AG04449 (cell line): ENCODE results near the gene ACSL5.

Experiments used
- CTCF ChIA-PET: fragments of 350-600 bp; formaldehyde crosslinking; extraction: SDS; loops from one replicate; lab custom pipeline; 2021; ENCODE audit warnings: antibody characterized with exemption; lab: Yijun Ruan, JAX
- POLR2A ChIA-PET: fragments of 400-600, 350-600 bp; formaldehyde crosslinking; extraction: SDS; loops from one replicate; lab custom pipeline; 2020; ENCODE audit warnings: antibody characterized with exemption, inconsistent platforms; lab: Yijun Ruan, JAX
- DNase-seq: peaks from one replicate; pipeline ENCODE4 v3.0.0-alpha.2; 2010; ENCODE audit warnings: low read depth, low spot score
- H3K4me3 ChIP-seq: 2 replicates; pipeline ENCODE4 v1.5.1; 2011; ENCODE audit warnings: low read depth, mild to moderate bottlenecking, control low read depth, low read length
- CTCF ChIP-seq: IDR thresholded peaks from one replicate; pipeline ENCODE4 v1.5.1; 2011; ENCODE audit warnings: mild to moderate bottlenecking, moderate library complexity, low read length, control low read depth, inconsistent platforms; ENCODE audit not compliant: insufficient read depth; ENCODE audit errors: missing control alignments

Gene ACSL5

GRCh38 chr10:112362833-112363232 lies 11.1 kb upstream of the ACSL5 start:
- no peak for DNase-seq
- POLR2A ChIA-PET: no interaction called here
- TF ChIP-seq CTCF: no peak
- CTCF ChIA-PET: interaction anchor here (1.0 kb wide), 1 partner anchor 73 kb away, joined by 3 read pairs; no protein-coding TSS in a partner anchor
- H3K4me3 ChIP-seq: no peak overlapping the region

GRCh38 chr10:112363696-112364688 lies 9.9 kb upstream of the ACSL5 start:
- ChIA-PET CTCF (interaction anchor here (0.7 to 1.1 kb wide), 2 partner anchors 9 to 56 kb away, joined by 3 to 5 read pairs; no protein-coding TSS in a partner anchor), POLR2A (interaction anchor here (0.6 kb wide), 1 partner anchor 69 kb away, joined by 3 read pairs; no protein-coding TSS in a partner anchor)
- no peak overlapping the region for H3K4me3 ChIP-seq
- TF ChIP-seq CTCF: no peak
- DNase-seq: no peak

GRCh38 chr10:112365014-112365432 lies 8.9 kb upstream of the ACSL5 start:
- TF ChIP-seq CTCF: no peak
- POLR2A ChIA-PET: no interaction called here
- H3K4me3 ChIP-seq: no peak overlapping the region
- CTCF ChIA-PET: no interaction called here
- no peak for DNase-seq

DNA sequence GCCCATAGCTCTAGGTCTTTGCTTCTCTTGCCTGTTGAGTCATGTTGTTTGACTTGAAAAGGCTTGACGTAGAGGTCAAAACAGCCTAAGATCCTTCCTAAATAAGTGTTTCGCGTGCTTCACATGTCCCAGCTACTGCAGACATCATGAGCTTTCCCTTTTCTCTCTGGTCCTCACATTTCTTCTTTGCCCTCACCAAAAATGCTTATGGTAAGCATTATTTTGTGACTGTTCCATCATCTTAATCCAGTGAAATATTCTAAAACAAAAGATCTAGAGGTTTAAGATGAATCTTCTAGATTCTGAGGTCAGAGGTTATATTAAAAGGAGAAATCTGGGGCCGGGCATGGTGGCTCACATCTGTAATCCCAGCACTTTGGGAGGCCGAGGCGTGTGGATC lies 8.5 kb upstream of the ACSL5 start:
- TF ChIP-seq CTCF: no peak

GRCh38 chr10:112366992-112367391 lies 6.9 kb upstream of the ACSL5 start:
- H3K4me3 ChIP-seq: no peak overlapping the region
- ChIA-PET POLR2A (no interaction called here), CTCF (no interaction called here)
- DNase-seq: no peak
- TF ChIP-seq CTCF: no peak

More for the DNA sequence above, 8.5 kb upstream of the ACSL5 start:
- POLR2A ChIA-PET: no interaction called here
- CTCF ChIA-PET: no interaction called here
- no peak for DNase-seq
- no peak overlapping the region for H3K4me3 ChIP-seq

DNA sequence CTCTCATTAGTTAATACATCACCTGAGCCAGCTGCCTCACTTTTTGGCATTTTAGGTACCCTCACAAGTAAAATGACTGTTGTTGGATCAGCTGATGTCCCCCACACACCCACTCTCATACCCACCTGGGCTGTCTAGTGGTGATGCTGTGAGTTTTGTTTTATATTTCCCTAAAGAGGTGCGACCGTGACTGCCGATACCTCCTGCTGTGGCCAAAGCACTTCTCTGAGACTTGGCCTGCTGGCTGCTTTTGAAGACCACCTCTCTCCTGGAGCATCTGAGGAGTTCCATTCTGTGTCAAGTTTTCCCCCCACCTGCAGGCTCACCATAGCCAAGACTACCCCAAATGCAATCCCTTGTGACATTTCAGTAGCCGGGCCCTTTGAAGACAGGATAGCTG lies 6.4 kb upstream of the ACSL5 start:
- no peak for DNase-seq
- ChIA-PET POLR2A (no interaction called here), CTCF (no interaction called here)
- no peak overlapping the region for H3K4me3 ChIP-seq
- TF ChIP-seq CTCF: no peak
